ENCODE data around the gene TPR. TPM values are rescaled to one million over a fixed set of nuclear protein-coding genes. Genes with fewer than 3 reads are reported as not detected.
"Not testable (repeated sequence)": the region's sequence is repeated elsewhere in the genome, so short reads cannot be mapped to it uniquely, and the experiment has no call there.

The TPR gene
- 87.7 TPM for total RNA-seq

- peak; percentile 100 for DNase-seq
Measured at GRCh38 chr1:186375152-186375928, at the start of gene TPR, which contains the start of gene ODR4. TPR (minus strand) TSS chr1:186375253; CDS start chr1:186375028, 225 bp downstream. ODR4 (plus strand) TSS chr1:186375838; CDS start chr1:186379786, 3,948 bp downstream.

GRCh38 chr1:186424539-186424938 is 49.5 kb upstream of the TPR start:
- DNase-seq = no peak

DNA sequence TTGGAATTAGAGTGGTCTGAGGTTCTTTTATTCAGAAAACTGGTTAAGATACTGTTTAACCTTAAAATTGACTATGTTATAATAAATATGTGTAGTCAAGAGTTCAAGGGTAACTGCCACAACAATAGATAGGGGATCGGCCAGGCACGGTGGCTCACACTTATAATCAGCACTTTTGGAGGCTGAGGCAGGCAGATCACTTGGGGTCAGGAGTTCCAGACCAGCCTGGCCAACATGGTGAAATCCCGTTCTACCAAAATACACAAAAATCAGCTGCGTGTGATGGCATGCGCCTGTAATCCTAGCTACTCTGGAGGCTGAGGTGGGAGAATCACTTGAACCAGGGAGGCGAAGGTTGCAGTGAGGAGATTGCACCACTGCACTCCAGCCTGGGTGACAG is 46.4 kb upstream of the TPR start:
- DNase-seq = no peak

DNA sequence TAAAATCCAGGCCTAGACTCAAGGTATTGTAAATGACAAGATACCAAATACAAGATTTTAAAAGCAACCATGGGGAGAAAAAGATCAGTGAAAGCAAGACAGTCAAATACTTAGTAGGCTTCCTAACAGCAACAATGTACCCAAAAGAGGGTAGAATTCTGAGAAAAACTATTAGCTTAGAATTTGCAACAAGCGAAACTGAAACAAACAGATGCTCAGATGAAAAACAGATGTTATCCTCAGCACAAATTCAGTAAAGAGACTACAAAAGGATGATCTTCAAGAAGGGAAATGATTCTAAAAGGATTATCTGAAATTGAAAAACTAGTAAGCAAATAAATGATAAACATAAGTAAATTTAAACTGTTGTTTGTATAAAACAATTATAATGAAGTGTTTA is 45.9 kb upstream of the TPR start:
- peak; percentile 83 for DNase-seq

DNA sequence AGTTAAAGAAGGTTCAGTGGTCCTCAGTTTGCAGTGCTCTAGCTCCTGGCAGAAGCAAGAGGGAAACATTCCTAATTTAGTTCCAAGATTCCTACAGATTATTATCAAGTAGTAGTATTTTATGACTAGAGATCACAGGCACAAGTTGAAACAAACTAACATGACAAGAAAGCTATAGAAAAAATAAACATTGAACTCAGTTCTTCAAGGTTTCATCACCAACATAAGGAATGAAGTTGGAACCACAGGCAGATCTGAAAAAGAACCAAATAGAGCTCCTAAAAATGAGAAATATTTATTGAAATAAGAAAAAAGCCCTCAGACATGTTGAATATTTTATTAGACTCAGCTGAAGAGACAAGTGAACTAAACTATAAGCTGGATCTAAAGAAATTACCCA is 45.3 kb upstream of the TPR start:
- no peak for DNase-seq

GRCh38 chr1:186418503-186418902 is 43.5 kb upstream of the TPR start:
- DNase-seq = no peak

GRCh38 chr1:186413319-186413718 is 38.3 kb upstream of the TPR start:
- DNase-seq = no peak

DNA sequence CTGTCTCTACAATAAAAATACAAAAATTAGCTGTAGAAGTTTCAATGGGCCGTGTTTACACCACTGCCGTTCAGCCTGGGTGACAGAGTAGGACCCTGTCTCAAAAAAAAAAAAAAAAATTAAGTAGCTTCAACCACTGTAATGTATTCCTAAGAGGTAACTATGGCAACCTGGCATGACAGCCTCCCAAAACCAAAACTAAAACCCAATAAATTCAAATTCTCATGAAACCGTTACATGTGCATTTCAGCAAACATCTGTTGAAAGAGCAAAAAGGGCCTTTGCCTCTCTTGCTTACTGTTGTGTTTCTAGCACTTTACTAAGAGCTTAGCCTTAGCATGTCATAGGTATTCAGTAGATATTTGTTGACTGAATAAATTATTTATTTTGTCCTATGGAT is 34.0 kb upstream of the TPR start:
- no peak for DNase-seq

DNA sequence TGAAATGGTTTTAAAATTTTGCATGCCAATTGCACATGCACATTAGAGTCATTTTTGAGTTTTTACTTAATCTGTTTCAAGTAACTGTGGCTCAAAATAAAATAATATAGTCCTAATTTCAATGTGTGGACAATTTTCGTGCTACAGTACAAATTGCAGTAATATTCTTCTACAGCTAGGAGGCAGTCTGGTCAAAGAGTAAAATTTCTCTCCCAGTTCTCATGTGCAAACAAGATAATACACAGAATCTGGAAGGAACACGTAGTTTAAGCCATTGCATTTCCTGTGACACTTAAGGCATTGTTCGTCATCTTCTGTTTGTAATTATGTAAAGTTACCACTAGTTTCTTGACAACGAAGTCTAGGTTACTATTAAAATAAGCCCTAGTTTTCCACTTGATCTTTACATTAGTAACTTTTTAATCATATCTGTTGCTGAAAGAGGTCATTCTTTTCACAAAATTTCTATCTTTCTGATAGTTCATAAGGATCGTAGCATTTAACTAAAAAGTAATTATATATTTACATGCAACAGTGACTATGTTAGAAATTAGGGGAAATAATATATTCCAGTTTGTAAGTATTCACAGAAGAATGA is 29.5 kb upstream of the TPR start:
- DNase-seq = peak; percentile 63

- no peak for DNase-seq
Measured at GRCh38 chr1:186403632-186404031, 28.6 kb upstream of the TPR start.

- not testable (repeated sequence) for DNase-seq
Measured at GRCh38 chr1:186401446-186401845, 26.4 kb upstream of the TPR start.

- not testable (repeated sequence) for DNase-seq
Measured at GRCh38 chr1:186392711-186393110, 17.7 kb upstream of the TPR start.

DNA sequence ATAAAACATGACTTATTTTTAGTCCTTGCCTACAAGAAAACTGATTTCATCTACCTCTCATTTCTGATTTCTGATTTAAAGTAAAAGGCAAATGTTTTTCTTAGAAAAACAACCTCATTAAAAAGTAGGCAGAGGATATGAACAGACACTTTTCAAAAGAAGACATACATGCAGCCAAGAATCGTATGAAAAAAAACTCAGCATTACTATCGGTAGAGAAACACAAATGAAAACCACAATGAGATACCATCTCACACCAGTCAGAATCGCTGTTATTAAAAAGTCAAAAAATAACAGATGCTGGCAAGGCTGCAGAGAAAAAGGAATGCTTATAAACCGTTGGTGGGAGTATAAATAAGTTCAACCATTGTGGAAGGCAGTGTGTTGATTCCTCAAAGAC is 16.8 kb upstream of the TPR start:
- DNase-seq = no peak

- DNase-seq = no peak
Measured at GRCh38 chr1:186390925-186391324, 15.9 kb upstream of the TPR start.

- DNase-seq = no peak
Measured at GRCh38 chr1:186386725-186387383, 11.8 kb upstream of the TPR start.

DNA sequence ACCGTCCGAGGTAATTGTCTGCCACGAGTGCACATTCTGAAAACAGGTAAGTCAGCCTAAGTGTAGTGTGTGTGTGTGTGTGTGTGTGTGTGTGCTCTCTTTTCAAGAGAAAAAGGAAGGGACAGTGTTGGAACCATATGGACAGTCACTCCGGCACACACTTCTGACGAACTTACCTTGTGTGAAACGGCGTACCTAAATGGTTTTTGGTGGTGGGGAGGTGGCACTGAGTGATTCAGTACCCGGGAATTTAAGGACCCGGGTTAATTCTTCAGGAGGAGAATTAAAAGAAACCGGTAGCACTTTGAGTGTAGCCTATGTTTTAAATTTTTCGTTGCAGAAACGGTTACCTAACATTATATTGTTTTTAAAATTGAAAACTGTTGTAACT is 871 bp upstream of the TPR start:
- no peak for DNase-seq

DNA sequence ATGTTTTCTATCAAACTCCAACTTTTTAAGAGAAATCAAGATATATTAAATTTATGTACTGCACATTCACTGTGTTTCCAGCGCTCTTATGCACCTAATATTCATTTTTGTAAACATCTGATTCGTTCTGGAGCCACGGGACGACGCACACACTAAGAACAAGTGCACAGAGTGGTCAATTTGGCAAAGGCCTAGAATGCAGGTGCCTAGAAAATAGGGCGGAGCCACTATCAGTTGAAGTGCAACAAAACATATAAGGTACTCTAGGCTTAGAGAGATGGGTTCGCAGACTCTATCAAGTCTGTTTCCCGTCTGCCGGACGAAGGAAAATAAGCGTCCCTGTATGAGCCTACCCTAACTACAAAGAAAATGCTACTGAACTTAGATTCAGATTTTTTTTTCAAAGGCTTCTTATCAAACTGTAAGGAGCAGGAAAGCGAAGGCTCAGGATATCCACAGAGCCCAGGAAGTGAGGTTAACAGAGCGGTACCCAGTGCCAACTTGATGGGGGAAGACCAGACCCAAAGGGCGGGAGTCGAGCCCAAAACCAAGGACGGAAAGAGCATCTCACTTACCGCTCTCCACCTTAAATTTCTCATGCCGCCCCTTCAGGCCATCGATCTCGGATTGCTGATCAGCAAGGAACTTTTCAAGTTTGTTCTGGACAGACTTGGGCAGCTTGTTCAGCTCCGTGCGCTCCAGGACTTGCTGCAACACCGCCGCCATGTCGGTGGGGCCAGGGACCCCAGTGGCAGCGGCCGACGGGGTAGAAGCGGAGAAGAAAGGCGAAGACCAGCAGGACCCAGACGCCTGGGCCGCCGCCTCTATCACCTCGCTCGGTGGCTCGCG is 526 bp downstream of the TPR start:
- DNase-seq = no peak

- not testable (repeated sequence) for DNase-seq
Measured at GRCh38 chr1:186347837-186348691, 27.0 kb downstream of the TPR start.

DNA sequence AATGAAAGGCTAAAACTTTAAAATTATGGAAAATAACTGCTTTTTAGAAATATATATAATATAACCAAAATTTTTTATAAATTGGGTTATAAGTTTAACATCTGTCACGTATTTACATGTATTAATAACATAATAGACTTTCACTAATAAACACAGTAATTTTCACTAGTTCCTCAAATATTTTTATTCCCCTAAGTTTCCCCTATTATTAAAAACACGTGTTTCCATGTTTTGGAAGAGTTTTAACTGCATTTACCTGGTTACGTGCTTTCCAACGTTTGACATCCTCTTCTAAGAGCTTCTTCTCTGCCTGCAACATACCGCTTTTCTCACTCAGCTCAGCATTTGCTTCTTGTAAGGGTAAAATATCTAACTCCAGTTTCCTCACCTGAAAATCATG is 34.3 kb downstream of the TPR start:
- no peak for DNase-seq

DNA sequence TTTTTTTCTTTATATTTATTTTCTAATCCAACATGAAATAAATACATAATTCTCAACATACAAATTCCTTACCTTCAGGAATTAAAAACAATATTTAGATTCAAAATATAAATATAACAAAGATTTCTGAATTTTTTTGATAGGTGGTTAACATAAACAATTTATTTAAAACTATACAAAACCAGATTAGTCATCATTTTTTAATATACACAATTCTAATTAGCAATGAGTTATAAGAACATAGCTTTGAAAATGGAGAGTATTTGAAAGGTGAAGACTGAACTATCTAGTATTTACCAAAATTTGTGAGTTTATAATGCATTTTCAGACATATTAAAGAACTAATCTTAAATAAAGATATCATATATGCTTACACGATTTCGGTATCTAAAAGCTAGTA is 37.5 kb downstream of the TPR start:
- DNase-seq = no peak

DNA sequence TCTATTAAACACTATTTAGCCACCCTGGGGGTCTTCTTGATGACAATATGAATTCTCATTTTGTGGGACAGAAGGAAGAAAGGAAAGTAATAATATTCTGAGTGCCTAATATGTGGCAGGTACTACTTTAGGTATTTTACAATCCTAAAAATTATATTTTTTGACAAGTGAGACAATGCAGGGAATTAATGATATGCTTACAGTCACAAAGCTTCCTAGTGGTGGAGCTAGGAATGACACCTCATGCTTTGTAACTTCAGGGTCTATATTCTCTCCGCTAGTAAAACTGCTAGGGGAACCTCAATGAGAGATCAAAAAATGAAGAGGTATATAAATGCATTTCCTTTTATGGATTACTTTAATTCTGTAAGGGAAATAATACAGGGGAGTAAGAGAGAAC is 44.3 kb downstream of the TPR start:
- DNase-seq = no peak

DNA sequence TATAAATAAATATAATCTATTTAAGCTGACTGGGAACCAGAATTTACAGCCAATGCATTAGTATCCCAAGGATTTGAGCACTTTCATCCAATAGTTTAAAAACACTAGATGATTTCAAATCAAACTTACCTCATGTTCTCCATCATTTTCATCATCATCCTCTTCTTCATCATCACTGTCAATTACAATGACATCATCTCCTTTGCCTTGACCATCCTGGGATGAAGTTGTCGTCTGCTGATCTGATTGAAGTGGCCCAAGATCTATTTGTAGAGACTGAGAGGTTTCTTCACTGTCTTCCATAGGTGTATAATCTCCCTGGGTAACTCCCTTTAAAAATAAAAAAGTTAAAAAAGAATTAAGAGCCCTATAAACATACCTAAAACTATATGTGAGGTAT is 47.7 kb downstream of the TPR start:
- DNase-seq = no peak
